ENCODE data around the gene ZNF462. TPM values are rescaled to one million over a fixed set of nuclear protein-coding genes. Genes with fewer than 3 reads are reported as not detected.

Gene ZNF462
- total RNA-seq, 1 donor from 2014 or later, result 98.3 TPM

- no peak for TF ChIP-seq CTCF (IDR thresholded peaks at IDR 0.05; ENCODE audit: unreplicated experiment)
- no peak overlapping the region for H3K4me3 Mint-ChIP-seq (ENCODE audit: unreplicated experiment)
- no peak overlapping the region for H3K27ac Mint-ChIP-seq (ENCODE audit: unreplicated experiment)
- H3K36me3 Mint-ChIP-seq (ENCODE audit: low read depth, unreplicated experiment), result no peaks in the 10 kb centered on the region
- no peaks in the 10 kb centered on the region for H3K4me1 Mint-ChIP-seq (ENCODE audit: unreplicated experiment)
- no peak for DNase-seq (ENCODE audit: low spot score)
- H3K27me3 Mint-ChIP-seq (ENCODE audit: unreplicated experiment), result no peaks in the 10 kb centered on the region
- H3K9me3 Mint-ChIP-seq (ENCODE audit: unreplicated experiment), result no peaks in the 10 kb centered on the region
Measured at GRCh38 chr9:106828965-106829364, 34.0 kb upstream of the ZNF462 start.

GRCh38 chr9:106829666-106830408 is 33.1 kb upstream of the ZNF462 start:
- no peaks in the 10 kb centered on the region for H3K4me1 Mint-ChIP-seq (ENCODE audit: unreplicated experiment)
- no peak for TF ChIP-seq CTCF (IDR thresholded peaks at IDR 0.05; ENCODE audit: unreplicated experiment)
- H3K36me3 Mint-ChIP-seq (ENCODE audit: low read depth, unreplicated experiment), result no peaks in the 10 kb centered on the region
- H3K4me3 Mint-ChIP-seq (ENCODE audit: unreplicated experiment), result no peak overlapping the region
- H3K27me3 Mint-ChIP-seq (ENCODE audit: unreplicated experiment), result no peaks in the 10 kb centered on the region
- no peak for DNase-seq (ENCODE audit: low spot score)
- H3K9me3 Mint-ChIP-seq (ENCODE audit: unreplicated experiment), result no peaks in the 10 kb centered on the region
- H3K27ac Mint-ChIP-seq (ENCODE audit: unreplicated experiment), result no peak overlapping the region

- no peak overlapping the region for H3K4me3 Mint-ChIP-seq (ENCODE audit: unreplicated experiment)
- H3K36me3 Mint-ChIP-seq (ENCODE audit: low read depth, unreplicated experiment), result no peaks in the 10 kb centered on the region
- DNase-seq (ENCODE audit: low spot score), result no peak
- no peaks in the 10 kb centered on the region for H3K4me1 Mint-ChIP-seq (ENCODE audit: unreplicated experiment)
- peak overlapping the region; percentile 2 for H3K27ac Mint-ChIP-seq (ENCODE audit: unreplicated experiment)
- no peaks in the 10 kb centered on the region for H3K9me3 Mint-ChIP-seq (ENCODE audit: unreplicated experiment)
- no peak for TF ChIP-seq CTCF (IDR thresholded peaks at IDR 0.05; ENCODE audit: unreplicated experiment)
- H3K27me3 Mint-ChIP-seq (ENCODE audit: unreplicated experiment), result no peaks in the 10 kb centered on the region
Measured at GRCh38 chr9:106830527-106831150, 32.3 kb upstream of the ZNF462 start.

- no peaks in the 10 kb centered on the region for H3K27me3 Mint-ChIP-seq (ENCODE audit: unreplicated experiment)
- no peak overlapping the region for H3K4me3 Mint-ChIP-seq (ENCODE audit: unreplicated experiment)
- no peaks in the 10 kb centered on the region for H3K4me1 Mint-ChIP-seq (ENCODE audit: unreplicated experiment)
- H3K36me3 Mint-ChIP-seq (ENCODE audit: low read depth, unreplicated experiment), result no peaks in the 10 kb centered on the region
- no peak for DNase-seq (ENCODE audit: low spot score)
- H3K27ac Mint-ChIP-seq (ENCODE audit: unreplicated experiment), result no peak overlapping the region
- H3K9me3 Mint-ChIP-seq (ENCODE audit: unreplicated experiment), result no peaks in the 10 kb centered on the region
- no peak for TF ChIP-seq CTCF (IDR thresholded peaks at IDR 0.05; ENCODE audit: unreplicated experiment)
Measured at GRCh38 chr9:106834888-106835287, 28.1 kb upstream of the ZNF462 start.

- no peaks in the 10 kb centered on the region for H3K4me1 Mint-ChIP-seq (ENCODE audit: unreplicated experiment)
- H3K36me3 Mint-ChIP-seq (ENCODE audit: low read depth, unreplicated experiment), result no peaks in the 10 kb centered on the region
- no peaks in the 10 kb centered on the region for H3K9me3 Mint-ChIP-seq (ENCODE audit: unreplicated experiment)
- no peak overlapping the region for H3K27ac Mint-ChIP-seq (ENCODE audit: unreplicated experiment)
- H3K27me3 Mint-ChIP-seq (ENCODE audit: unreplicated experiment), result no peaks in the 10 kb centered on the region
- no peak for DNase-seq (ENCODE audit: low spot score)
- H3K4me3 Mint-ChIP-seq (ENCODE audit: unreplicated experiment), result no peak overlapping the region
- no peak for TF ChIP-seq CTCF (IDR thresholded peaks at IDR 0.05; ENCODE audit: unreplicated experiment)
Measured at GRCh38 chr9:106835840-106836239, 27.1 kb upstream of the ZNF462 start.

All from endothelial cell (in vitro differentiated cells).